ENCODE measurements around the gene SPG11. TPM values are rescaled to one million over a fixed set of nuclear protein-coding genes. Genes with fewer than 3 reads are reported as not detected.

The SPG11 gene
- total and polyA plus RNA-seq, 2 of the 13 experiments (the other 11 are each of a cell fraction or from before 2014, with no cell fraction given) = 31.5 to 40.7 TPM

GRCh38 chr15:44536302-44536961 is 127.0 kb downstream of the SPG11 start (continued):
- TF ChIP-seq KDM5A (IDR thresholded peaks at IDR 0.05; ENCODE audit: borderline replicate concordance, low read length) (no peak), E2F2 (CRISPR knock-in tag; IDR thresholded peaks at IDR 0.05; ENCODE audit: borderline replicate concordance) (no peak), MXI1 (IDR thresholded peaks at IDR 0.05; ENCODE audit: borderline replicate concordance, low read depth, low read length) (peak; percentile 55; the same call in 1 of the 3 replicates), ZNF550 (CRISPR knock-in tag; IDR thresholded peaks at IDR 0.05; ENCODE audit: borderline replicate concordance) (no peak), SAP130 (CRISPR knock-in tag; IDR thresholded peaks at IDR 0.05; ENCODE audit: low read depth) (peak; percentile 69), RBFOX2 (IDR thresholded peaks at IDR 0.05; ENCODE audit: low read depth, low read length) (peak; percentile 71), ZBTB8A (CRISPR knock-in tag; IDR thresholded peaks at IDR 0.05; ENCODE audit: borderline replicate concordance, low read depth) (no peak), ZNF276 (CRISPR knock-in tag; IDR thresholded peaks at IDR 0.05; ENCODE audit: low read depth) (0 out of 2 replicates have a peak, but pooled peaks have one; percentile 19), ZNF431 (CRISPR knock-in tag; IDR thresholded peaks at IDR 0.05; ENCODE audit: borderline replicate concordance, low read depth) (peak; percentile 82; the same call in 1 of the 2 replicates), KDM6A (CRISPR knock-in tag; IDR thresholded peaks at IDR 0.05; ENCODE audit: low read depth) (0 out of 2 replicates have a peak, but pooled peaks have one; percentile 17), ZNF547 (CRISPR knock-in tag; IDR thresholded peaks at IDR 0.05) (0 out of 2 replicates have a peak, but pooled peaks have one; percentile 20), ZNF570 (CRISPR knock-in tag; IDR thresholded peaks at IDR 0.05; ENCODE audit: borderline replicate concordance) (no peak), LBX2 (CRISPR knock-in tag; IDR thresholded peaks at IDR 0.05; ENCODE audit: borderline replicate concordance) (no peak), ZBTB44 (CRISPR knock-in tag; IDR thresholded peaks at IDR 0.05) (no peak; the same call in 1 of the 2 replicates), GFI1 (CRISPR knock-in tag; IDR thresholded peaks at IDR 0.05; ENCODE audit: borderline replicate concordance) (0 out of 2 replicates have a peak, but pooled peaks have one; percentile 10), GLMP (CRISPR knock-in tag; IDR thresholded peaks at IDR 0.05; ENCODE audit: borderline replicate concordance) (no peak), ZNF83 (CRISPR knock-in tag; IDR thresholded peaks at IDR 0.05; ENCODE audit: borderline replicate concordance) (no peak), EZH2 (conservative IDR thresholded peaks at IDR 0.05; ENCODE audit: low read depth, low read length) (no peak)
